Lung (tissue), 12 donors: ENCODE data around the gene GABRR2. TPM values are rescaled to one million over a fixed set of nuclear protein-coding genes. Genes with fewer than 3 reads are reported as not detected.

Experiments used
- ATAC-seq: fragments of 200-7000 bp; cut with Tn5 transposase; one replicate; pipeline ENCODE4 v1.9.1; 2020; ENCODE audit warnings: moderate number of reproducible peaks; ENCODE audit not compliant: insufficient read depth, low FRiP score
- DNase-seq, 3 donors: peaks; one replicate each; pipeline ENCODE4 v3.0.0-alpha.2; 2013 to 2017
- H3K27ac ChIP-seq, 2 donors: one replicate each; pipeline ENCODE4 v1.5.1; 2013; ENCODE audit warnings: mild to moderate bottlenecking in 2 of 2, moderate library complexity in 2 of 2, control low read depth in 1 of 2, inconsistent platforms in 1 of 2, low read depth in 1 of 2, low read length in 1 of 2
- H3K27me3 ChIP-seq, 3 donors: one replicate each; pipeline ENCODE4 v1.5.1; 2013; ENCODE audit warnings: low read length in 2 of 3; ENCODE audit not compliant: control insufficient read depth in 3 of 3, insufficient read depth in 3 of 3
- H3K36me3 ChIP-seq, 4 donors: one replicate each; pipeline ENCODE4 v1.5.1; 2013; ENCODE audit warnings: low read length in 4 of 4, mild to moderate bottlenecking in 1 of 4, moderate library complexity in 1 of 4; ENCODE audit not compliant: control insufficient read depth in 4 of 4, insufficient read depth in 4 of 4
- H3K4me1 ChIP-seq, 5 donors: one replicate each; pipeline ENCODE4 v1.5.1; 2013; ENCODE audit warnings: low read length in 5 of 5, mild to moderate bottlenecking in 2 of 5, moderate library complexity in 1 of 5; ENCODE audit not compliant: control insufficient read depth in 5 of 5, insufficient read depth in 5 of 5
- H3K4me3 ChIP-seq: one replicate; pipeline ENCODE4 v1.5.1; 2013; ENCODE audit warnings: mild to moderate bottlenecking, control low read depth, moderate library complexity
- H3K9ac ChIP-seq, 2 donors: one replicate each; pipeline ENCODE4 v1.5.1; 2013; ENCODE audit warnings: low read length in 2 of 2, control low read depth in 1 of 2; ENCODE audit not compliant: insufficient read depth in 1 of 2
- H3K9me3 ChIP-seq, 4 donors: one replicate each; pipeline ENCODE4 v1.5.1; 2013; ENCODE audit warnings: low read length in 3 of 4, mild to moderate bottlenecking in 1 of 4, moderate library complexity in 1 of 4; ENCODE audit not compliant: control insufficient read depth in 4 of 4, insufficient read depth in 3 of 4
- CTCF ChIP-seq: IDR thresholded peaks from 2 replicates; pipeline ENCODE4 v1.5.1; 2012; ENCODE audit warnings: mild to moderate bottlenecking; ENCODE audit errors: control extremely low read depth, extremely low read depth
- WGBS, 2 donors: extraction: QIAGEN DNeasy Blood & Tissue Kit; methylation state at CpG; one replicate each; pipeline ENCODE4 v1.1.7; 2013; 5-methylcytosine and 5-hydroxymethylcytosine counted together
- polyA plus RNA-seq, 2 donors: library from polyadenylated mRNA; stranded (reverse); fragments of 200-250 nt; gene quantifications; one replicate each; pipeline ENCODE4 v1.2.1, GENCODE V29; 2013
- total RNA-seq, 2 donors: library from RNA; depleted of rRNA in 1 of 2; stranded (reverse); fragments of >200 nt in 1 of 2; gene quantifications; one replicate each; pipeline ENCODE4 v1.2.1, GENCODE V29; 2014 to 2021
- donor health status: control.
- donor health status: control.
- donor health status: Bipolar disorder and iron deficiency.
- donor health status: healthy.
- donor health status: DM: yes; HTN: yes; CAD: no.

Gene GABRR2
- total and polyA plus RNA-seq, 4 donors = 0.33 to 1.5 (median 1.4) TPM

- Histone ChIP-seq H3K9ac (no peak overlapping the region), H3K9me3 (no peaks in the 10 kb centered on the region), H3K36me3 (no peaks in the 10 kb centered on the region), H3K27ac (no peak overlapping the region), H3K4me3 (no peak overlapping the region), H3K4me1 (peaks cover 0 to 7% (median 0%) of the 10 kb centered on the region in 5 donors), H3K27me3 (peaks cover 0 to 2% (median 0%) of the 10 kb centered on the region in 3 donors)
- no peak for ATAC-seq
- TF ChIP-seq CTCF = no peak
- peak in 2 of 3 donors; percentile 33 to 46 for DNase-seq
- 17 to 26% methylated on average over 5 of the region's 5 CpGs for WGBS, 2 donors
Observed at GRCh38 chr6:89260832-89261231, 54.3 kb downstream of the GABRR2 start.

- H3K9me3 ChIP-seq = peaks cover 0 to 2% (median 0%) of the 10 kb centered on the region in 4 donors
- no peaks in the 10 kb centered on the region for H3K36me3 ChIP-seq
- H3K27me3 ChIP-seq = peaks cover 0 to 2% (median 0%) of the 10 kb centered on the region in 3 donors
- WGBS, 2 donors = 26 to 57% methylated on average over 4 of the region's 4 CpGs
- no peak overlapping the region for H3K9ac ChIP-seq
- H3K4me1 ChIP-seq = peaks cover 0 to 7% (median 0%) of the 10 kb centered on the region in 5 donors
- ATAC-seq = no peak
- no peak for DNase-seq
- H3K27ac ChIP-seq = no peak overlapping the region
- TF ChIP-seq CTCF = no peak
- H3K4me3 ChIP-seq = no peak overlapping the region
Observed at GRCh38 chr6:89260310-89260709, 54.8 kb downstream of the GABRR2 start.

- H3K4me3 ChIP-seq = no peak overlapping the region
- no peak overlapping the region for H3K27ac ChIP-seq
- H3K4me1 ChIP-seq = peaks cover 0 to 7% (median 0%) of the 10 kb centered on the region in 5 donors
- no peak for TF ChIP-seq CTCF
- H3K36me3 ChIP-seq = no peaks in the 10 kb centered on the region
- H3K27me3 ChIP-seq = no peaks in the 10 kb centered on the region
- WGBS, 2 donors = 75% methylated on average over 3 of the region's 3 CpGs
- DNase-seq (no peak), ATAC-seq (no peak)
- H3K9ac ChIP-seq = no peak overlapping the region
- peaks cover 0 to 2% (median 0%) of the 10 kb centered on the region in 4 donors for H3K9me3 ChIP-seq
Observed at GRCh38 chr6:89258912-89259311, 56.2 kb downstream of the GABRR2 start.

- no peak for TF ChIP-seq CTCF
- ATAC-seq = no peak
Observed at GRCh38 chr6:89257781-89258180, 57.3 kb downstream of the GABRR2 start.

More at GRCh38 chr6:89257781-89258180, 57.3 kb downstream of the GABRR2 start:
- H3K9me3 ChIP-seq = peaks cover 0 to 2% (median 0%) of the 10 kb centered on the region in 4 donors
- no peak for DNase-seq
- no peak overlapping the region for H3K27ac ChIP-seq
- peaks cover 0 to 7% (median 0%) of the 10 kb centered on the region in 5 donors for H3K4me1 ChIP-seq
- H3K27me3 ChIP-seq = no peaks in the 10 kb centered on the region
- WGBS, 2 donors = 70 to 86% methylated on average over 4 of the region's 4 CpGs
- H3K9ac ChIP-seq = no peak overlapping the region
- no peaks in the 10 kb centered on the region for H3K36me3 ChIP-seq
- H3K4me3 ChIP-seq = no peak overlapping the region
